SU-DHL-6 (cell line): ENCODE results near the gene DEAF1.
"Not testable (repeated sequence)": the region's sequence is repeated elsewhere in the genome, so short reads cannot be mapped to it uniquely, and the experiment has no call there.

Experiments used
- EZH2phosphoT487 ChIP-seq: fragments of 200-600 bp; sonication (generic), shearing (Covaris generic); conservative IDR thresholded peaks from 2 replicates; pipeline ENCODE4 v1.6.1; 2018; ENCODE audit warnings: mild to moderate bottlenecking, antibody characterized with exemption, low read length, moderate library complexity, mixed read lengths
- TF ChIP-seq, protein P1 (sequence below): fragments of 200-600 bp; sonication (generic); IDR thresholded peaks from one replicate; pipeline ENCODE4 v1.5.1; 2017; ENCODE audit warnings: antibody characterized with exemption, mild to moderate bottlenecking, low read length, moderate library complexity; ENCODE audit not compliant: insufficient read depth, poor library complexity, severe bottlenecking

- not testable (repeated sequence) for TF ChIP-seq EZH2phosphoT487
- TF ChIP-seq, protein P1, sequence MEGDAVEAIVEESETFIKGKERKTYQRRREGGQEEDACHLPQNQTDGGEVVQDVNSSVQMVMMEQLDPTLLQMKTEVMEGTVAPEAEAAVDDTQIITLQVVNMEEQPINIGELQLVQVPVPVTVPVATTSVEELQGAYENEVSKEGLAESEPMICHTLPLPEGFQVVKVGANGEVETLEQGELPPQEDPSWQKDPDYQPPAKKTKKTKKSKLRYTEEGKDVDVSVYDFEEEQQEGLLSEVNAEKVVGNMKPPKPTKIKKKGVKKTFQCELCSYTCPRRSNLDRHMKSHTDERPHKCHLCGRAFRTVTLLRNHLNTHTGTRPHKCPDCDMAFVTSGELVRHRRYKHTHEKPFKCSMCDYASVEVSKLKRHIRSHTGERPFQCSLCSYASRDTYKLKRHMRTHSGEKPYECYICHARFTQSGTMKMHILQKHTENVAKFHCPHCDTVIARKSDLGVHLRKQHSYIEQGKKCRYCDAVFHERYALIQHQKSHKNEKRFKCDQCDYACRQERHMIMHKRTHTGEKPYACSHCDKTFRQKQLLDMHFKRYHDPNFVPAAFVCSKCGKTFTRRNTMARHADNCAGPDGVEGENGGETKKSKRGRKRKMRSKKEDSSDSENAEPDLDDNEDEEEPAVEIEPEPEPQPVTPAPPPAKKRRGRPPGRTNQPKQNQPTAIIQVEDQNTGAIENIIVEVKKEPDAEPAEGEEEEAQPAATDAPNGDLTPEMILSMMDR, result not testable (repeated sequence)
Observed at GRCh38 chr11:653136-653535, 41.9 kb downstream of the DEAF1 start.
